GM12874 (cell line): Measurements from ENCODE around the gene UBR4.

ENCODE experiments used
- CTCF ChIP-seq: IDR thresholded peaks from 2 replicates; pipeline ENCODE4 v1.5.1; 2011; ENCODE audit warnings: low read depth, mild to moderate bottlenecking, control low read depth, low read length, moderate library complexity; ENCODE audit not compliant: insufficient read depth

Gene UBR4

GRCh38 chr1:19070891-19071621 is 139.0 kb downstream of the UBR4 start:
- no peak for TF ChIP-seq CTCF

GRCh38 chr1:19070197-19070651 is 139.8 kb downstream of the UBR4 start:
- no peak for TF ChIP-seq CTCF

GRCh38 chr1:19068639-19069276 is 141.3 kb downstream of the UBR4 start:
- TF ChIP-seq CTCF: no peak

GRCh38 chr1:19067912-19068638 is 142.0 kb downstream of the UBR4 start:
- no peak for TF ChIP-seq CTCF

- no peak for TF ChIP-seq CTCF
Measured at GRCh38 chr1:19067182-19067911, 142.7 kb downstream of the UBR4 start.

- no peak for TF ChIP-seq CTCF
Measured at GRCh38 chr1:19066874-19067181, 143.2 kb downstream of the UBR4 start.
